Measurements from ENCODE around the gene CRISP1.
"Not testable (repeated sequence)": the region's sequence is repeated elsewhere in the genome, so short reads cannot be mapped to it uniquely, and the experiment has no call there.

CRISP1 gene

GRCh38 chr6:49839957-49840356 lies 26.4 kb downstream of the CRISP1 start:
- no peak for DNase-seq (ENCODE audit: low read depth in 3 of 3)

DNA sequence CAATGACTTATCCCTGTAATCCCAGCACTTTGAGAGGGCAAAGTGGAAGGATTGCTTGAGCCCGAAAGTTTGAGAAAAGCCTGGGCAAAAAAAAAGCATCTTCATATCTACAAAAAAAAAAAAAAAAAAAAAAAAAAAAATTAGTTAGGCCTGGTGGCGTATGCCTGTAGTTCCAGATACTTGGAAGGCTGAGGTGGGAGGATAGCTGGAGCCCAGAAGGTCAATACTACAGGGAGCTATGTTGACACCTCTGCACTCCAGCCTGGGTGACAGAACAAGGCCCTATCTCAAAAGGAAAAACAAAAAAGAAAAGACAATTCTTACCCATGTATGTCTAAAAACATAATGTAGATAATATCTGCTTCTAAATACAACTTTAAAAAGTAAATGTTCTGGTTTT lies 27.2 kb downstream of the CRISP1 start:
- no peak for DNase-seq (ENCODE audit: low read depth in 3 of 3)

- no peak for DNase-seq (ENCODE audit: low read depth in 3 of 3)
Measured at GRCh38 chr6:49835140-49835539, 31.2 kb downstream of the CRISP1 start.

- DNase-seq (ENCODE audit: low read depth in 3 of 3) = no peak
Measured at GRCh38 chr6:49833386-49833785, 32.9 kb downstream of the CRISP1 start.

GRCh38 chr6:49826743-49827406 lies 39.5 kb downstream of the CRISP1 start:
- no peak for DNase-seq (ENCODE audit: low read depth in 3 of 3)

GRCh38 chr6:49815166-49815565 lies 51.2 kb downstream of the CRISP1 start:
- DNase-seq (ENCODE audit: low read depth in 3 of 3) = no peak

- no peak for DNase-seq (ENCODE audit: low read depth in 3 of 3)
Measured at GRCh38 chr6:49813248-49813647, 53.1 kb downstream of the CRISP1 start.

DNA sequence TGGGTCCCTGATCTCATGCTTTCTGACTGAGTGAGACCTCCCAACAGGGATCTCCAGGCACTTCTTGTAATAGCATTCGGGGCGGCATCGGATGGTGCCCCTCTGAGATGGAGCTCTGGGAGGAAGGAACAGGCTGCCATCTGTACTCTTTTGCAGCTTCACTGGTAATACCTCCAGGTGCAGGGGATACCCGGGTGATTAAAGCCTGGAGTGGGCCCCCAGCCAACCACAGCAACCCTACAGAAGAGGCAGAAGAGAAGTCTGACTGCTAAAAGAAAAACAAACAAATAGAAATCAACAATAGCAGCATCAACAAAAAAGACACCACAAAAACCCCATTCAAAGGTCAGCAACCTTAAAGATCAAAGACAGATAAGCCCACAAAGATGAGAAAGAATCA lies 60.2 kb downstream of the CRISP1 start:
- no peak for DNase-seq (ENCODE audit: low read depth in 3 of 3)

GRCh38 chr6:49805246-49805645 lies 61.1 kb downstream of the CRISP1 start:
- DNase-seq (ENCODE audit: low read depth in 3 of 3) = no peak

- no peak for DNase-seq (ENCODE audit: low read depth in 3 of 3)
Measured at GRCh38 chr6:49801525-49801924, 64.8 kb downstream of the CRISP1 start.

GRCh38 chr6:49799090-49799489 lies 67.2 kb downstream of the CRISP1 start:
- no peak for DNase-seq (ENCODE audit: low read depth in 3 of 3)

GRCh38 chr6:49796842-49797455 lies 69.4 kb downstream of the CRISP1 start:
- DNase-seq (ENCODE audit: low read depth in 3 of 3) = not testable (repeated sequence)

- no peak for DNase-seq (ENCODE audit: low read depth in 3 of 3)
Measured at GRCh38 chr6:49790341-49790740, 76.0 kb downstream of the CRISP1 start.

DNA sequence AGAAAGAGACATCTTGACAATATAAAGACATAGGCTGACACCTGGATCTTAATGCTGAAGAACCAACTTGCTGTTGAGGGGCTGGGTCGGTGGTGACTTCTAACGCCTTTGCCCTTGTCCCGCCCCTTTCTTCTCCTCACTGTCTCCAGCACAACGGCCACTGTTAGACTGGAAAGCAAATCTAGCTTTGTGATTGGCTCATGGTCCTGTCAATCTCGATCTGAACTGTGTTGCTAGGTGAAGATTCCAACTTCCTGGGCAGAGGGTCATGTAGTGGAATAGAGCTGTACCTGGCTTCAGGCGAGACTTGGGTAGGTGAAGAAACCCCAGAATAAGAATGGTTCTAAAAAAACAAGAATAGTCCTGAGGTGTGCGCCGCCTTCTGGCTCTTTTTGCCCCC lies 79.2 kb downstream of the CRISP1 start, which contains the start of gene PGK2:
PGK2 (minus strand) TSS at position 110 of the 400 bp plus-strand sequence; CDS start at position 12, 98 bp downstream.
- no peak for DNase-seq (ENCODE audit: low read depth in 3 of 3)

GRCh38 chr6:49784272-49784671 lies 82.1 kb downstream of the CRISP1 start:
- DNase-seq (ENCODE audit: low read depth in 3 of 3) = no peak
